COR-L47 (cell line): Measurements from ENCODE around the gene AHI1.
A peak's percentile ranks its signal among the peaks of the same experiment; 100 is the strongest.

ENCODE experiments used
- DNase-seq: peaks from one replicate; lab custom pipeline; 2025; lab: John Stamatoyannopoulos, UW

Gene AHI1

GRCh38 chr6:135325624-135326424 lies 171.7 kb downstream of the AHI1 start:
- DNase-seq, result no peak

DNA sequence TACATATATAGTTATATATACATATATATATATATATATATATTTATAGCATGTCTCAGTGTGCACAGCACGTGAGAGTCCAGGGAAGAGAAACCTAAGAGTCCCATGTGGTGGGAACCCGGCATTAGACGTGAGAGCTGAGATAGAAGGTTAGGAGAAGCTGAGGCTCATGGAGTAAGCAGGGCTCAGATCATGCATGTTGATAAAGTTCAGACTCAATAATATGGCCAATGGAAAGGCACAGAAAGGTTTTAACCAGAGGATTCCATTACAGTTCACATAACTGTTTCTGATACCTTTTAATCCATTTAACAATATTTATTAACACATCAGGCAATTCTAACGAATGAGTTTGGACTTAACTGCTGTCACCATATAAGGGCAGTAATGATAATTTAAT lies 173.0 kb downstream of the AHI1 start:
- DNase-seq, result no peak

- DNase-seq, result no peak
Observed at GRCh38 chr6:135323979-135324378, 173.6 kb downstream of the AHI1 start.

DNA sequence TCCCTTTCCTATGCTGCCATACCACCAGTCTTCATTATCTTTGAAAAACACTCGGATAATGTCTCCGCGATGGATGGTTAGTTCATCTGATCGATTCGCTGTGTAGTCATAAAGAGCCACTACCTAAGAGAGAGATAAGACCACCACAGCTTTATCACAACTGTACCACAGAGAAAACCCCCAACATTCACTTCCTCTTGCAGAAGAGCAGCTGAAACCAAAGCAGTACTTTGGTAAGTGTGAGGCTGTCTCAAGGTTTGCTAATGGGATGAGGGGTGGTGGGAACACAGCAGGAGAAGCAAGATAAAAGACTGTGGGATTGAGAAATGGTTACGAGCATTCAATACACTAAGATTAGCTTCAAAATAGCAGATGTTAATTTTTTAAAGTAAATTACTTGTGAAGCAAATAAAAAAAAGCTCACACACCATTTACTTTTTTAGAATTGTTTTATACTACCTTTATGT lies 174.3 kb downstream of the AHI1 start:
- DNase-seq, result no peak

DNA sequence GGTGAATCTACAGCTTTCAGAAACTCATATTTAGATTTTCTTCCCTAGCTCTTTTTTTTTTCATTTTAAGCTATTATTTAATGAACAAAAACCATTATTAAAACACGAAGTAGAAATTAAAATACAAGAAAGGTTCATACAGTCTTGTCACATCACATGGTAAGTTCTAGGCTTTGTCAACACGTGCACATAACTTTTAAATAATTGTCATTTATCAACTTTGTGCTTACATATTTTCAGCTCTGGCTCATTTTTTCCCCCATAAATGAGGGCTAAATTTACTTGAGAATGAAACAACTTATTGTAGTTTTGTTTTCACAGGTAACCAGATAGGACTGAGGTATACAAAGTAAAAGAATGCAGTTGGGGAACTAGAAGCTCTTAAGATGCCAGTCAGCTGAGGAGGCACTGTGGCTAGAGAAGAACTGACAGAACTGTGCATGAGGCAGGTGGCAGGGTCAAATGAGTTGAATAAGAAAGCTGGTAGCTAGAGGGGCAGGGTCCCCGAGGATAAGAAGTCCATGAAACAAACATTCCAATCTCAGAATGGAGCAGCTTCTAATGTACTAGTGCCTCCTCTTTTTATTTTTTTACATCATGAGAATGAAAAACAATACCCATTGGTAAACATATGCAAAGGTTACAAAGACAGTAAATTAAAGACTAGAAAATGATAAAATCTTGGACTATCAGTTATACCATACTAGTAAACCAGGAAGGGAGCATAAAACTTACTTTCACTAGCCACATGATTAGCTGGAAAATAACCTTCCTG lies 174.9 kb downstream of the AHI1 start:
- DNase-seq, result no peak

- no peak for DNase-seq
Observed at GRCh38 chr6:135320721-135321621, 176.6 kb downstream of the AHI1 start.

DNA sequence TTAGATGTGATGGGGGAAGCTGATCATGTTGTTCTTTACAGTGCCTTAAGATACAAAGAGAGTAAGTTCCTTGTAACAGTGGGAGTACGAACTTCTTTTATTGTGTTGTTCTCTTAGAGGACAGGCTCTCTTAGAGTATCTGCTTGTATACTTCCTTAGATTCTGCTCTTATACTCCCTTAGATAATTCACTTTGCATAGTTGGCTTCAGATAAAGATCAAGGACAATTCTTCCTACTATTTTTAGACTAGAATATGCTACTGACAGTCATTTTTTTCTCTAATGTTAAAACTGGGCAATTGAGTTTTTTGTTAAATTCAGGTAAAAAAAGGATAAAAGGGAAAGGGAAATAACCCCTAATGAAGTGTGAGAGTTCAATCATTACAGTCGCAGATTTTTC lies 177.7 kb downstream of the AHI1 start:
- DNase-seq, result no peak

DNA sequence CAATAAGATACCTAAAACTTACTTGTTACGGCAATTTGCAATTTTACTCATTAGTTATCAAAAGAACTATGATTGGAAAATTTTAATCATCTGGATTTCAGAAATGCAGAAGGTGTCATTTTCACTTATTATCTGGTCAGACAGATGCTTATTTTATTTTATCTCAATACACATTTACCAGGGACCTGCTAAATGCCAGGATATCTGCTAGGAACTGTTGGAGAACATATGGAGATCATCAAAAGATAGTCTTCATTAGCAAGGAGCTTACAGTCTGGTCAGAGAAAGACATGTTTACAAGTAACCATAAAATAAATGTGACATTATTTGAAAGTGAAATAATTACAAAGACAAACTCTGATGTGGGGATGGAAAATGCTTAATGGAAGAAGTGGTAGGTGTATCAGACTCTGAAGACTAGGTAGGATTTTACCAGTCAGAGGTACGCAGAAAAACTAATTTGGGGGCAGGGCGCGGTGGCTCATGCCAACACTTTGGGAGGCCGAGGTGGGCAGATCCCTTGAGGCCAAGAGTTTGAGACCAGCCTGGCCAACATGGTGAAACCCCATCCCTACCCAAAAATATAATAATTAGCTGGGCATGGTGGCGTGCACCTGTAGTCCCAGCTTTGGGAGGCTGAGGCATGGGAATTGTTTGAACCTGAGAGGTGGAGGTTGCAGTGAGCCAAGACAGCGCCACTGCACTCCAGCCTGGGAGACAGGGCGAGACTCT lies 178.6 kb downstream of the AHI1 start:
- DNase-seq, result no peak

DNA sequence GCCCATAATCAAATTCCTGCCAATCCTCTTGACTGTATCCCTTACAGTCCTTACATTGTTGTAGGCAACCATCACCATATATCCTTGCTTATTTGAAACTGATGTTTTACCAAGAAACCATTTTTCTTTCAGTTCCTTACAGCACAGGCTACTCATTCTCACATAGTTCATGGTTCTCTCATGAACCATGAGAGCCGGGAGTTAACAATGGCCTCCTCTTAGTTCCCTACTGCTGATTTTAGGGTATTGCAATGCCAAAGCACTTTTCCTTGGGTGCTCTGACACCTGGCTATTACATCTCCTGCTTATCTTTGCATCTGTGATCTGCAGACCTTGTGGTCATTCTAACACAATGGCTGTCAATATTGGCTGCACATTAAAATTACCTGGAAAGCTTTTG lies 183.0 kb downstream of the AHI1 start:
- DNase-seq, result no peak

DNA sequence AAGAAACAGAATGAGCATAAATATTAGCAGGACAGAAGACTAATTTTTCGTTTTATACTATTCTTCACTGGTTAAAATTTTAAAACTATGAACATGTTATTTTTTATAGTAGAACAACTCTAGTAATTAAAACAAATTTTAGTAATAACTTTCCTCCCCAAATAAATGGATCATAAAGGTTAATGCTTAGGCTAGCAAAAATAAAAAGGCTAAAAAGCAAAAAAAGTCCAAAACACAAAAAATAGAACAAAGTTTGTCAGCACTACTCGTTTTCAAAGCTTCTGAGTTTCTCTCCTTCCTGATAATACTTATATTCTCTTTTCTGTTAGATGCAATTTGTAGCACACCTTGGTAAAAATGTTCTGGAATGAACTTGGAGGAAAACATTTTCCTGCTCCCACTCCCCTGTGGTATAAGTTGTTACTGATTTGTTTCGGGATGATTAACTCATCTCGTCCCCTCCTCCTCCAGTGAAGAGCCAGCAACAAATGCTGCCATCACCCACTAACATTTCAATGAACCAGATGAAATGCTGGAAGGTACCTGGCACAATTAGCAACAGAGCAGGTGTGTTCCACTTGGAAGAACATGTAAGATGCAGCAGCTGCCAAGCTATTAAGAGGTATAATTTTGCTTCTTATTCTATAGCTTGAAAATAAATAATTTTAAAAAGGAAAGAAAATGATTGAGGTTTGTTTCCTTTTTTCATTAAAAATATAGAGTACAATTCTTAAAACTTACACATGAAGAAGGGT lies 185.9 kb downstream of the AHI1 start:
- peak; percentile 16 for DNase-seq

DNA sequence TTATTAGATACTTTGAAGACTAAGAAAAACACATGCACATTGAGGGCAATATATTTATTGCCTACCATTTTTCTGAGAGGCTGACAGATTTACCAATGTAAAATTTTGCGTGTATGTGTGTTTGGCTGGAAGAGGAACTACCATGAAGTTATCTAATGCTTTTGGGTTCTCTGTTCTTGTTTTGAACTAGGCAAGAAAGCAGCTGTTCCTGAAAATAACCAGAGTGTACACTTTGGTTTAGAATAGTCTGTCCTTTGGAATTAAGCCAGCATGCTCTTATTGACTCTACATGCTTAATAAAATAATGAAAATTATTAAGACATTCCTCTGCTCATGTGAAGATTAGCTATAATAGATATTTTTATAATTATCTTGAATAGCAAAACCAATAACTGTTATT lies 187.2 kb downstream of the AHI1 start:
- DNase-seq, result no peak

- no peak for DNase-seq
Observed at GRCh38 chr6:135306740-135307420, 190.7 kb downstream of the AHI1 start.

GRCh38 chr6:135306166-135306565 lies 191.4 kb downstream of the AHI1 start:
- no peak for DNase-seq

DNA sequence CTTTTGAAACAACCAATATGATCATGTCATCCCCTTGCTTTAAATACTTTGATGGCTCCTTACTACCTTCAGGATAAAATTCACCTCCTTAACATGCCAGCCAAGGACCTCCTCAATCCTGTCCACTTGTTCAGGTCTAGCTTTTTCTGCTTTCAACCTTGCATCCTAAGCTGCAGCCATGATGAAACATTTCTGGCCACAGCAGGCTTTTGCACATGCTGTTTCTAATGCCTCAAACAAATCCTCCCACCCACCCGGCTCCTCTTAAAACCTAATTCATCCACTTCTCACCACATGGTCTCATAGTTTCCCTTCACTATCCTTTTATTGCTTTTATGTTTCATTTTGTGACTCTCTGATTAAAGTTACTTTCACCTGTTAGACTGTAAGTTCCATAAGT lies 191.9 kb downstream of the AHI1 start:
- no peak for DNase-seq

DNA sequence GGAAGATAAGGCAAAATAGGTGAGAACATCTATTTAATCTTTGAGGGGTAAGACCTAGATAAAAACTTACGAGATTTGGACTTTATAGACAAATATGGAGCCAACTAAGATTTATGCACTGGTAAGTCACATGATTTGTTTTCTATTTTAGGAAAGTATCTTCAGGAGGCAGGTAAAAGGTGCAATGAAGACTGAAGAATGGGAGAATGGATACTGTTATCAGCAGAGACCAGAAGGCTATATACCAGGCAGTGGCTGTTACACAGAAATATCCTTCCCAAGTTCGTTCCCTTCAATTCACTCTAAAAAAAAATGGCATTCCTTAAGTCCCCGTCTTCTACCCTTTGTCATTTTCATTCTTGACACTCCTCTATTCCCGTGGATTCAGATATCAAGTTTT lies 192.7 kb downstream of the AHI1 start:
- DNase-seq, result no peak

DNA sequence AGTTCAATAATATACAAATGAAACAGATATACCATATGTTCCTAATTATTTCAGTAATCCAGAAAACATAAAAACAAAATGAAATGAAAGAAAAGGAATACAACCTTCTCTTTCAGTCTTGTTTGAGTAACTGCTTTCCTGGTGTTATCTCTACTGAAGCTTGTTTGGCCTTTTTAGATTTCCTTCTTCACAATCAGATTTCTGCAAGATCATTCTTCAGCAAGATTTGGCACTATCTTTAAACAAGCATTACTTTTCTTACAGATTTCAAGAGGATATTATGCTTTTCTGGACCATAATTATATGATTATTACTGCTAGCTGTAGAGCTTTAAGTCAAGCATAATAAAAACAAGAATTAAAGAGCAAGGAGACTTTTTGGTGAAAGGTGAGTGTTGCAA lies 196.2 kb downstream of the AHI1 start:
- DNase-seq, result no peak

- DNase-seq, result no peak
Observed at GRCh38 chr6:135300576-135300975, 197.0 kb downstream of the AHI1 start.

- no peak for DNase-seq
Observed at GRCh38 chr6:135299256-135299655, 198.3 kb downstream of the AHI1 start.

DNA sequence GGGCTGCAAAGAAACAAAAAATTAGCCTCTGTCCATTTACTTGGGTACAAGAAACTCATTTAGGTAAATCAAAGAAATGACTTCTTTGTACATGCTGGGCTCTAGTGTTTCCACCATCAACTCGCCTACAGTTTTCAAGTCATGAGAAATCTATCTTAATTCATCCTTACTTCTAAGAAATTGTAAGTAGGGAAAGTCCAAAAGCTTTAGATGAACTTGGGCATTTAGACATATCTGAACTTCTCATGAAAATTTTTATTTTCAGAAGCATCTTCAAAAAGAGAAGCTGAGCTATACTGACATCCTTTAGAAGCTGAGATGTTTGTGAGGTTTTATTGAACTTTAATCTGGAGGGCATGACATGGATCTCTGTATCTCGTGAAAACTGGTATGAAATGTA lies 199.1 kb downstream of the AHI1 start:
- DNase-seq, result no peak

DNA sequence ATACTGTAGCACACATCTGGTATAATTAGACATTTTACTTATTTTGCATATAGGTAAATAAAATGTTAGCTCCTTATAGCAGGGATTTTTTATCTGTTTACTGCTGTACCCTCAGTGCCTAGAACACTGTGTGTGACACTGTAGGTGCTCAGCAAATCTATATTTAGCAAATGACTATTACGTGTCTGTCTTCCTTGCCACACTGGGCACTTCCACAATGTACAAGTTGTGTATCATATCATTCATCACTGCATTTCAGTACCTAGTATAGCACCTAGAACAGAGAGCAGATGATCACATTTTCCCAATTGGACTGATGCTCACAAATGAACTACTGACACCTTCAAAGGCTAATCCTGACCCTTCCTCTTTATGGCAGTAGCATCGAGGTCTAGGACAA lies 200.8 kb downstream of the AHI1 start:
- no peak for DNase-seq
